Measurements from ENCODE around the gene FAM50A.
"Not testable (repeated sequence)": the region's sequence is repeated elsewhere in the genome, so short reads cannot be mapped to it uniquely, and the experiment has no call there.

FAM50A gene

GRCh38 chrX:154486052-154486395 lies 42.1 kb downstream of the FAM50A start:
- DNase-seq, result peak; percentile 43

GRCh38 chrX:154486396-154487207 lies 42.7 kb downstream of the FAM50A start, which contains the start of gene UBL4A:
UBL4A (minus strand) TSS chrX:154486615; CDS start chrX:154486584, 31 bp downstream.
- peak; percentile 71 for DNase-seq

- no peak for DNase-seq
Observed at GRCh38 chrX:154487518-154488290, 43.8 kb downstream of the FAM50A start.

- no peak for DNase-seq
Observed at GRCh38 chrX:154488336-154489075, 44.6 kb downstream of the FAM50A start.

- DNase-seq, result no peak
Observed at GRCh38 chrX:154489182-154489581, 45.2 kb downstream of the FAM50A start.

- peak; percentile 45 for DNase-seq
Observed at GRCh38 chrX:154490021-154490413, 46.1 kb downstream of the FAM50A start.

GRCh38 chrX:154490414-154491083 lies 46.6 kb downstream of the FAM50A start, which contains the start of gene SLC10A3:
SLC10A3 (minus strand) TSS chrX:154490629; CDS start chrX:154488940, 1,689 bp downstream.
- DNase-seq, result peak; percentile 95

GRCh38 chrX:154494715-154495114 lies 50.8 kb downstream of the FAM50A start:
- no peak for DNase-seq

GRCh38 chrX:154495472-154495922 lies 51.6 kb downstream of the FAM50A start:
- DNase-seq, result no peak

GRCh38 chrX:154496591-154497137 lies 52.7 kb downstream of the FAM50A start:
- DNase-seq, result not testable (repeated sequence)

Data from activated CD4-positive, alpha-beta T cell treated with anti-CD3 and anti-CD28 coated beads, Interleukin-2, Interleukin-6, amounts not matched to agents 100 ng/mL and 50 ng/mL, durations not matched to agents 16 hours and 8 hours (primary cell).